GM18505 (cell line): ENCODE data around the gene SI.
"Not testable (repeated sequence)": the region's sequence is repeated elsewhere in the genome, so short reads cannot be mapped to it uniquely, and the experiment has no call there.

Experiments used
- ATAC-seq: cut with Tn5 transposase; IDR thresholded peaks from one replicate; pipeline ENCODE4 v1.9.1; 2021; ENCODE audit not compliant: unreplicated experiment
- POLR2A ChIP-seq: IDR thresholded peaks from 4 replicates; pipeline ENCODE4 v1.6.1; 2011; ENCODE audit warnings: borderline replicate concordance; ENCODE audit not compliant: insufficient read depth, insufficient read length; ENCODE audit errors: extremely low read depth

Gene SI

DNA sequence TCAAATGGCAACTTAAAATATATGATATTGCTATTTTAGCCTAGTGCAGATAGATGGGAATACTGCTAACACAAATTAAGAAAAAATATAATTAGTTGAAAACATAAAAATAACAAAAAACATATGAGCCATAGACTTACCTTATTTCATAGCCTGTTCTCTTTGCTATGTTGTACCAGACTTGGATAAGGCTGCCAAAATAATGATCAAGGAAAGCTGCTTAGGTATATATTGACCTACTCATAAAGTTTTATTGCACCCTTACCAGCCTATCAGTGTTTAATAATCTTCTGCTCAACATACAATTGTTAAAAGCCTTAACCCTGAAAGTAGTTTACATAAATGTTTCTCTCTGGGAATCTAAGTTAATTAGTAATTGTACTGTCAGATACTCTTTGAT lies at the start of gene SI:
Gene SI (minus strand): TSS at position 204 of the 400 bp plus-strand sequence. CDS start 2,484 bp downstream, outside the sequence.
- ATAC-seq, result no peak
- no peak for TF ChIP-seq POLR2A

DNA sequence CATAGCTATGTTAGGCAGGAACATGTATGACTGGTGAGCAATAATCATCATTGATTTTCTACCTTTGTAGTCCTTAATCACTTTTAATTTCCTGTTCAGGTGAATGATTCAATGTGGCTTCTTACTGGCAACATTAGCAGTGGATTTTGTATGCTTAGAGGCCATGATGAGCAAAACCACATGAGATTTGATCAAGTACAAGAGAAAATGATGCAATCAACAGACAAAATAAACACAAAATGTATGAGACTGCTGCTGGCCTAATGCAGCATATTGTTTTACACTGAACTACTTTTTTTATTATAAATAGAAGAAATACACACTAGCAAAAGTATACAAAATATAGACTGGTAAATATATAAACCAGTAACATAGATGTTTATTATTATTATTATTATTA lies 47.5 kb upstream of the SI start:
- ATAC-seq, result no peak
- TF ChIP-seq POLR2A, result no peak

DNA sequence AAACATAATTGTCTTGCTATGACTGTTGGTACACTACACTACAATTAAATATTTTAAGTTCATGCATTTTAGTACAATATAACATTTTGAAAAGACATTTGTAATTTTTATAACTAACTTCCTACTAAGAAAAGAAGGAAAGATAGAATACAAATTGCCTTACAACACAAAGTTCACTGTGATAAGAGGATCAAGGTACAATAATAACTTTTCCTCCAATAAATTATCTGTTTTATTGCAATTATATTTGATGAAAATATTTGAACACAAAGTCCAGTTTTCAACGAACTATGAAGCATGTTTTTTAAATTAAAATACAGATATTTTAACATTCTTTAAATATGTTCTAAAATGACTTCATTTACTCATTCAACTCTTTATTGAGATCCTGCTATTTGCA lies 33.1 kb upstream of the SI start:
- no peak for ATAC-seq
- no peak for TF ChIP-seq POLR2A

DNA sequence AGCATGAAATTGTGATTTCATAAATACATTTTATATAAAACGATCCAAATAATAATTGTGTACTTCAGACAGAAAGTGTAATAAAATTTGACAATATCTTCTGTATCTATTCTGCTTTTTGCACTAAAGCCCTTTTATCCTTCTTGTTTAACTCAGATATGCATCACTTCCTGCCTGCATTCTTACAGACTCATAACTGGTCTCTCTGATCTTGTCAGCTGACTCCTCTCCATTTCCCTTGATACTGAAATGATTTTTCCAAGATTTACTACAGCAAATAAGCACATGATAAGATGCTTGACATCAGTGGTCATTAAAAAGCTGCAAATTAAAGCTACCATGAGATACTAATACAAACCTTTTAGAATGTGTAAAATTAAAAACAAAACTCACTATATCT lies 25.3 kb upstream of the SI start:
- no peak for ATAC-seq
- TF ChIP-seq POLR2A, result no peak

DNA sequence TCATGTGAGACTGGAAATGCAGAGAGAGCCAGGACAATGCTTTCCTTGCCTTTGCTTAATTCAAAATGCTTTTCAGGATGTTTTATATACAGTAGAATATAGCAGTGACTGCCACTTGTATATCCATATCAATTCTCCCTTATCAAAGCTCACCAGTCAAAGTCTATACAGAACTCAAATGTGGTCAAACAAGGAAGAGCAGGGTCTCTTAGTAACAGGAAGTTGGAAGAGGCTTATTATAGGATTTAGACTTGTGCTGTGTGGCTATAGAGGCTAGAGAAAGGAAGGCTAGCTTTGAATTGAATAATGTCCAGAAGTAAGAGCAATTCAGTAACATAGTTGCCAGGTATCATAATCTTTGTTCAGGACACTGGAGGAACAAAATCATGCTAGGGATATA lies 4.4 kb upstream of the SI start:
- no peak for ATAC-seq
- no peak for TF ChIP-seq POLR2A

DNA sequence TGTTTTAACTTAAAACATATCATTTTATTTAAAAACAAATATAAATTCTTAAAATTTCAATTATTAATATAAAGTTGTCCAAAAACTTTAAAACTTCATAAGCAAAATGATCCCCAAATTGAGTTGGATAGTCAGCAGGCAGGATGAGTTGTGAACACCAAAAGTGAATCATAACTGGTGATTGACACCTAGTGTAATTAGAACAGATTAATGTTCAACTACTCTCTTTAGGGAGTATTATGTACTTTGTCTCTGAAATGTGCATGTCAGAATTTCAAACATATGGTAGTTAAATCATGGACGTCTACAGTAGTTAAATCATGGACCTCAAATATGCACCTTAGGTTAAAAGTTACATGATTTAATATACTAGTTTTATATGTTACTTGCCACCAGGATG lies 2.9 kb upstream of the SI start:
- TF ChIP-seq POLR2A, result no peak
- ATAC-seq, result no peak

DNA sequence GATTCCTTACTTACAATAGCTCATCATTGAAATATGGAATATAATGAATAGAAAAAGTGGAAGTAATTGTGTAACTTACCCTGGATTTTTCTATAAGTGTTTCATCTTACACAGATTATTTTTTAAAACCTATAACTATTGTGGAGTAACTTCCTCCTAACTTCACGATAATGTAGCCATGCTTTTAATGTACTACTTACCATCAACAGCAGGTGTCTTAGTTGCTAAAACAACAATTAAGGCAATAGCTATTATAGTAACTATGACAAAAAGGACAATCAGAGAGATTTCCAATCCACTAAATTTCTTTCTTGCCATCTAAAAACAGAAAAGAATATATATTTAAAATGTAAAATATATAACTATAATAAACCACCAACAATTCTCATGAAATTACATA lies 2.6 kb downstream of the SI start:
- no peak for ATAC-seq
- no peak for TF ChIP-seq POLR2A

DNA sequence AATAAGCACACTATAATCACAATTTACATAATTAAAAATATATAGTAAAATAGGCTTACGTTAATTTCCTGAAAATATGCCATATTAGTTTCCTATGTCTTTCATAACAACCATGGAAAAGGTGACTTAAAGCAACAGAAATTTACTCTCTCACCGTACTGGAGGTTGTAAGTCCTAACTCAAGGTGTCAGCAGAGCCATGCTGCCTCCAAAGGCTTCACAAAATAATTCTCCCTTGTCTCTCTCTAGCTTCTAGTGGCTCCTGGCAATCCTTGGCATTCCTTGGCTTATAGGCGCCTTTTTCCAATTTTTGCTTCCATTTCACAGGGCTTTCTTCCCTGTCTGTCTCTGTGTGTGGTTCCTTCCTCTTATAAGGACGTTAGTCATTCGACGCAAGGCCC lies 7.6 kb downstream of the SI start:
- ATAC-seq, result no peak

DNA sequence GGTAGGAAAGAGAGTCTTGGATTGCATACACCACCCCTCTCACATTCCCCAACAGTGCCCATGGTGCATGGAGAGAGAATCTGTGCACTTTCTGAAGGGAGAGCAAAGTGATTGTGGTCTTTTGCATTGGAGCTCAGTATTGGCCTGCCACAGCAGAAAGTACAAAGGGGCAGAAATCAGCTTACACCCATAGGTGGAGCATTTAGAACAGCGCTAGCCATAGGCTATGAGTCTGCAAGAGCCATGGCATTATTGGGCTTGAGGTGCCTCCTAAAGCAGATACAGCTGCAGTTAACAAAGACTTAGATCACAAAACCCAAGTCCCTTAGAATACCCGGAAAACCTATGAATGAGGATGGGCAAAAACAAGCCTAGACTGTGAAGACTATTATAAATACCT lies 21.8 kb downstream of the SI start:
- ATAC-seq, result no peak
- no peak for TF ChIP-seq POLR2A

More for the DNA sequence above, 7.6 kb downstream of the SI start:
- TF ChIP-seq POLR2A, result no peak

DNA sequence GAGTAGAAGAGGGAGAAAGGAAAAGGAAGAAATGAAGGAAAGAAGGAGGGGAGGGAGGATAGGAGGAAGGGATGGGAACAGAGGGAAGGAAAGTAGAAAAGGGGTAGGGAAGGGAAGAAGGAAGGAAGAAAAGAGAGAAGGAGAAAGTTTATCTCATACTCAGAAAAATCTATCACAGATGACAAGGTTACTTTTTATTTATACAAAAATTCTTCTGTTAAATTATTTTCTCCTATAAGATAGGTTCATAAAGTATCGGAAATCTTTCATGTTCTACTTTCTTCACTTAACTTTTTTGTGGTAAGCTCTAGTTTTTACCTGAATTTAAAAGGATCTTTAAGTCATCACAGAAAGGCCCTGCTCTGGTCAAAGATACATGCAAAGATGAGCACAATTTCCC lies 38.1 kb downstream of the SI start:
- TF ChIP-seq POLR2A, result no peak
- no peak for ATAC-seq

DNA sequence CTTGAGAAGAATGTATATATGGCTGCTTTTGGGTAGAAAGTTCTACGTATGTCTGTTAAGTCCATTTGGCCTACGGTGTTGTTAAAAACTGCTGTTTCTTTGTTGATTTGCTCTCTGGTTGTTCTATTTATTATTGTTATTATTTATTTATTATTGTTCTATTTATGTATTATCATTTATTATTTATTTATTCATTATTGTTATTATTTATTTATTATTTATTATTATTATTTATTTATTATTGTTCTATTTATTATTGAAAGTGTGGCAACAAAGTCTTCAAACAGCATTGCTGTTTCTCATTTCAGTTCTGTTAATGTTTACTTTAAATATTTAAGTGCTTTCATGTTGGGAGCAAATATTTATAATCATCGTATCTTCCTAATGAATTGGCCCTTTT lies 66.7 kb downstream of the SI start:
- TF ChIP-seq POLR2A, result no peak
- no peak for ATAC-seq

DNA sequence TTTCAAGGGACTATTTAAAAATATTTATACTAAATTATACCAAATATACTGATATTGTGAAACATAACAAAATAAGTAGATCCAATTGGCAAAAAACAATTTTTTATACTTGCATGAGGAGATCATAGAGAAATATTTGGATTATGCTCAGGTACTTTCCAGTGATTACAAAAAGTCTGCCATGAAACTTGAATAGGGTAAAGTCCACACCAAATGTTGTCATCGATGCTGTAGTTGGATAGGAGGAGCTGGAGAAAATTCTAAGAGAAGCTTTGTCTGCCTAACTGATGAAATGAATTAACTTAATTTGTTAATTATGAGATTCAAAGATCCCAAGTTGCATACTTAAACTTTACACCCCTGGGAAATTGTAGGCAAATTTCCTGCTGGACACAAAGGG lies 93.3 kb downstream of the SI start:
- no peak for TF ChIP-seq POLR2A

DNA sequence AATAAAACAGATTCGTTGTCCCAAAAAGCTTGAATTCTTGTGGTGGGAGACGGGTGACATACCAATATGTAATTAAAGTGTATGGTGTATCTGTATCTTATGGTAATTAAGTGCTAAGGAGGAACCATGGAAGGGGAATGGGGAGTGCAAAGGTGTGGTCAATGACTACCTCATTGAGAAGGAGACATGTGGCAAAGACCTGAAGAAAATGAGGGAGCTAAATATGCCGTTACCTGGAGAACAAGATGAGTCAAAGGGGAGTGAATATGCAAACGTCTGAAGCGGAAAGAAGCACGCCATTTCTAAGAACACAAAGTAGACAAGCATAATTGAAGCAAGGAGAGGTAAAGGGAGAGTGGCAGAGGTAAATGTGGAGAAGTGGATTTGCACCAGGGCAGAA lies 115.7 kb downstream of the SI start:
- TF ChIP-seq POLR2A, result no peak
- ATAC-seq, result no peak

More for the DNA sequence above, 93.3 kb downstream of the SI start:
- no peak for ATAC-seq

DNA sequence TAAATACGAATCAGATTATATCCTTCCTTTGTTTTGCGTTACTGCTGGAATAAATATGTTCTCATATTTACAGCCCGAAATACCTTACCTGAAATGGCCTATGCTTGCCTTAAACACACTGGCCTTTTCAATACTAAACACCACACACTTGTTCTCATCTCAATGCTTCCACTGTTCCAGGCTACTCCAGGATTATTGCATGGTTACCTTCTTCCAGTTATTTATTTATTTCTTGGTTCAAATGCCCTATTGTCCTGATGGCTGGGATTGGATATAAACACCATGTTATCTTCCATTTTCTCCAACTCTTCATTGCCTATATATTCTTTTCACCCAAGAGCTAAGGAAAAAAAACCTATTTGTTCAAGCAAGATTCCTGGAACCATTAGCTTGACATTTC lies 125.3 kb downstream of the SI start:
- ATAC-seq, result no peak

DNA sequence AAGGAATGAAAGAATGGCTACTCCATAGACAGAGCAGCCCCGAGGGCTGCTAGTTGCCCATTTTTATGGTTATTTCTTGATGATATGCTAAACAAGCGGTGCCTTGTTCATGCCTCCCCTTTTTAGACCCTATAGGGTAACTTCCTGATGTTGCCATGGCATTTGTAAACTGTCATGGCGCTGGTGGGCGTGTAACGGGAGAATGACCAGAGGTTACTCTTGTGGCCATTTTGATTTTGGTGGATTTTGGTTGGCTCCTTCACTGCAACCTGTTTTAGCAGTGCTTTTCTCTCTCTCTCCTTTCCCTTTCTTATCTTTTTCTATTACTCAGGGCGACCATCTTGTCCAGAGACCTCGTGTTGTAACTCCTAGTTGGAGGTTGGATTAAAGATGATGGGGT lies 126.9 kb downstream of the SI start:
- not testable (repeated sequence) for ATAC-seq

More for the DNA sequence above, 125.3 kb downstream of the SI start:
- no peak for TF ChIP-seq POLR2A
